GM20000 (cell line): ENCODE data around the gene CCL8.

Experiments used
- DNase-seq: peaks from one replicate; pipeline ENCODE4 v3.0.0; 2012; ENCODE audit warnings: low spot score
- CTCF ChIP-seq: IDR thresholded peaks from 2 replicates; pipeline ENCODE4 v1.5.1; 2012; ENCODE audit warnings: mild to moderate bottlenecking, control low read depth; ENCODE audit errors: extremely low read depth, missing control alignments

Gene CCL8

GRCh38 chr17:34339138-34339770, 20.0 kb downstream of the CCL8 start:
- no peak for TF ChIP-seq CTCF

GRCh38 chr17:34341916-34342315, 22.7 kb downstream of the CCL8 start:
- TF ChIP-seq CTCF: no peak
- DNase-seq: no peak

More at GRCh38 chr17:34339138-34339770, 20.0 kb downstream of the CCL8 start:
- DNase-seq: no peak

GRCh38 chr17:34347063-34347462, 27.8 kb downstream of the CCL8 start:
- TF ChIP-seq CTCF: no peak
- no peak for DNase-seq

- DNase-seq: no peak
- TF ChIP-seq CTCF: no peak
These were observed 30.5 kb downstream of the CCL8 start for GRCh38 chr17:34349751-34350150.

GRCh38 chr17:34351096-34351495, 31.9 kb downstream of the CCL8 start:
- TF ChIP-seq CTCF: no peak
- no peak for DNase-seq

GRCh38 chr17:34352191-34352590, 33.0 kb downstream of the CCL8 start:
- TF ChIP-seq CTCF: no peak
- DNase-seq: no peak

- no peak for TF ChIP-seq CTCF
- DNase-seq: no peak
These were observed 35.4 kb downstream of the CCL8 start for GRCh38 chr17:34354637-34355036.
